Measurements from ENCODE around the gene MAN2B1. TPM values are rescaled to one million over a fixed set of nuclear protein-coding genes. Genes with fewer than 3 reads are reported as not detected.

MAN2B1 gene
- total and polyA plus RNA-seq, 2 experiments from 2014 or later, result 33.2 to 60.8 TPM

GRCh38 chr19:12617646-12618045 lies 48.9 kb downstream of the MAN2B1 start (continued):
- TF ChIP-seq POLR2AphosphoS5 (IDR thresholded peaks at IDR 0.05; ENCODE audit: low read depth), result no peak

- Histone ChIP-seq H3K9me2 (ENCODE audit: insufficient read depth) (no peaks in the 10 kb centered on the region), H3K27me3 (ENCODE audit: insufficient read depth) (no peaks in the 10 kb centered on the region), H3K79me2 (replicated peaks; ENCODE audit: insufficient read depth) (peaks cover 56% of the 10 kb centered on the region), H3K36me3 (ENCODE audit: insufficient read depth) (0 out of 2 replicates have a peak, but pooled peaks cover 7% of the 10 kb centered on the region), H3K4me1 (ENCODE audit: insufficient read depth) (no peaks in the 10 kb centered on the region), H3K4me2 (peak overlapping the region; percentile 59), H3K4me3 (peak overlapping the region; percentile 49), H2AFZ (no peak overlapping the region), H3K27ac (ENCODE audit: low read depth) (peak overlapping the region; percentile 45), H3F3A (replicated peaks; ENCODE audit: low read depth) (no peaks in the 10 kb centered on the region), H4K20me1 (replicated peaks; ENCODE audit: insufficient read depth) (peaks cover 6% of the 10 kb centered on the region)
- DNase-seq (ENCODE audit: low spot score) (peak; percentile 72), ATAC-seq (peak; percentile 66)
- H3K36me3 Mint-ChIP-seq (ENCODE audit: low read depth), result peaks cover 29% of the 10 kb centered on the region
- 0 out of 3 replicates have a peak, but pooled peaks cover 2% of the 10 kb centered on the region for H3K9me3 Mint-ChIP-seq
- H3K27me3 Mint-ChIP-seq (ENCODE audit: insufficient read depth, low read depth, poor library complexity), result peaks cover 16% of the 10 kb centered on the region
- peak overlapping the region; percentile 100 for H3K27ac Mint-ChIP-seq
- peak overlapping the region; percentile 100 for H3K4me3 Mint-ChIP-seq
- TF ChIP-seq, protein P1, sequence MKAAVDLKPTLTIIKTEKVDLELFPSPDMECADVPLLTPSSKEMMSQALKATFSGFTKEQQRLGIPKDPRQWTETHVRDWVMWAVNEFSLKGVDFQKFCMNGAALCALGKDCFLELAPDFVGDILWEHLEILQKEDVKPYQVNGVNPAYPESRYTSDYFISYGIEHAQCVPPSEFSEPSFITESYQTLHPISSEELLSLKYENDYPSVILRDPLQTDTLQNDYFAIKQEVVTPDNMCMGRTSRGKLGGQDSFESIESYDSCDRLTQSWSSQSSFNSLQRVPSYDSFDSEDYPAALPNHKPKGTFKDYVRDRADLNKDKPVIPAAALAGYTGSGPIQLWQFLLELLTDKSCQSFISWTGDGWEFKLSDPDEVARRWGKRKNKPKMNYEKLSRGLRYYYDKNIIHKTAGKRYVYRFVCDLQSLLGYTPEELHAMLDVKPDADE (IDR thresholded peaks at IDR 0.05), result peak; percentile 43; the same call in 1 of the 2 replicates
- TF ChIP-seq STAT1 (IDR thresholded peaks at IDR 0.05; ENCODE audit: unreplicated experiment), result no peak
- peaks cover 3% of the 10 kb centered on the region; the same call in 2 of the 3 replicates for H3K4me1 Mint-ChIP-seq
Observed at GRCh38 chr19:12611361-12611699, 55.2 kb downstream of the MAN2B1 start.

DNA sequence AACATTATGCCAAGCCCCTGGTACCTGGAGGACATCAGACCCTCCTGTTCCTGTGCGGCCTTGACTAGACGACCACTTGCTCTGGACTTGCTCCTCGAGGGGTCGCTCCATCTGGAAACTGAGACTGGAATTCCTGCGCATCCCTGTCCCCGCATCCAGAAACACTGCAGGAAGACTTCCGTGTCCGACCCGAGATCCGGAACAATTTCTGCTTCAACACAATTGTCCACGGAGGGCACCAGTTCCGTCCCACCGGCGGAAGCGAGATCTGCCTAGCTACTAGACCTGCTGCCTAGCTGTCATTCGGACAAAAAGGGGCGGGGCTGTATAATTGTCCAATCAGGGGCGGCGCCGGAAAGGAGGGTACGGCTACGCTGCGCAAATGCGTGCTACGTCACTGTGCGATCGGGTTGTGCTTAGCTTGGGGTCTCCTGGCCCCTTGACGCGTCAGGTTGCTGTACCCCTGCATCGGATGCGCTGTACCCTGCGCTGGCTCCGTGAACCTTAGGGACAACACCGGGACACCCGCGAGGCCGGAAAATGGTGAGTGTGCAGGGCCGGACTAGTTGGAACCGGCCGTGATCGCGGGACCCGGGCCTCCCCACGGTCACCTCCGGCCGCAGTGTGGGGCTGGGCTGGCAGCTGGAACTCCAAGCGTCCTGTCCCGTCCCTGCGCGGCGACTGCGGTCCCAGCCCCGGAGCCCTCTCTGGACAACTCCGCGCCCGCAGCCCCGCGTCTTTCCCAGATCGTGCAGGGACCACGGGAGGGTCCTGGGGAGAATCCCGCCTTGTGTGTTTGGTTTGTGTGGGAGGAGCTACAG lies 55.8 kb downstream of the MAN2B1 start, which contains the start of the genes ZNF490 and ZNF791:
Gene ZNF490 (minus strand): TSS at position 274 of the 821 bp plus-strand sequence. CDS start 133 bp downstream, at position 141.
Gene ZNF791 (plus strand): TSS at position 381 of the 821 bp plus-strand sequence. CDS start 160 bp downstream, at position 541.
- H3K4me1 Mint-ChIP-seq, result peaks cover 3% of the 10 kb centered on the region; the same call in 2 of the 3 replicates
- H3K27ac Mint-ChIP-seq, result peak within 1 kb of the TSS; percentile 100
- Histone ChIP-seq H3K4me1 (ENCODE audit: insufficient read depth) (no peaks in the 10 kb centered on the region), H3K79me2 (replicated peaks; ENCODE audit: insufficient read depth) (peaks cover 50% of the 10 kb centered on the region), H3K4me2 (peak within 1 kb of the TSS; percentile 66), H2AFZ (peak within 1 kb of the TSS; percentile 72), H3K9me2 (ENCODE audit: insufficient read depth) (no peaks in the 10 kb centered on the region), H3K36me3 (ENCODE audit: insufficient read depth) (0 out of 2 replicates have a peak, but pooled peaks cover 7% of the 10 kb centered on the region), H3K27me3 (ENCODE audit: insufficient read depth) (no peaks in the 10 kb centered on the region), H3K4me3 (peak within 1 kb of the TSS; percentile 49), H3K27ac (ENCODE audit: low read depth) (peak within 1 kb of the TSS; percentile 72), H4K20me1 (replicated peaks; ENCODE audit: insufficient read depth) (no peaks in the 10 kb centered on the region; the same call in none of the 2 replicates), H3F3A (replicated peaks; ENCODE audit: low read depth) (no peaks in the 10 kb centered on the region)
- peaks cover 12% of the 10 kb centered on the region for H3K27me3 Mint-ChIP-seq (ENCODE audit: insufficient read depth, low read depth, poor library complexity)
- DNase-seq (ENCODE audit: low spot score) (peak; percentile 100), ATAC-seq (peak; percentile 96)
- H3K9me3 Mint-ChIP-seq, result 0 out of 3 replicates have a peak, but pooled peaks cover 2% of the 10 kb centered on the region
- peak within 1 kb of the TSS; percentile 100 for H3K4me3 Mint-ChIP-seq
- peaks cover 23% of the 10 kb centered on the region for H3K36me3 Mint-ChIP-seq (ENCODE audit: low read depth)
- no peak for TF ChIP-seq STAT1 (IDR thresholded peaks at IDR 0.05; ENCODE audit: unreplicated experiment)
- no peak for TF ChIP-seq ZNF114 (CRISPR knock-in tag; IDR thresholded peaks at IDR 0.05)
- TF ChIP-seq, protein P2, sequence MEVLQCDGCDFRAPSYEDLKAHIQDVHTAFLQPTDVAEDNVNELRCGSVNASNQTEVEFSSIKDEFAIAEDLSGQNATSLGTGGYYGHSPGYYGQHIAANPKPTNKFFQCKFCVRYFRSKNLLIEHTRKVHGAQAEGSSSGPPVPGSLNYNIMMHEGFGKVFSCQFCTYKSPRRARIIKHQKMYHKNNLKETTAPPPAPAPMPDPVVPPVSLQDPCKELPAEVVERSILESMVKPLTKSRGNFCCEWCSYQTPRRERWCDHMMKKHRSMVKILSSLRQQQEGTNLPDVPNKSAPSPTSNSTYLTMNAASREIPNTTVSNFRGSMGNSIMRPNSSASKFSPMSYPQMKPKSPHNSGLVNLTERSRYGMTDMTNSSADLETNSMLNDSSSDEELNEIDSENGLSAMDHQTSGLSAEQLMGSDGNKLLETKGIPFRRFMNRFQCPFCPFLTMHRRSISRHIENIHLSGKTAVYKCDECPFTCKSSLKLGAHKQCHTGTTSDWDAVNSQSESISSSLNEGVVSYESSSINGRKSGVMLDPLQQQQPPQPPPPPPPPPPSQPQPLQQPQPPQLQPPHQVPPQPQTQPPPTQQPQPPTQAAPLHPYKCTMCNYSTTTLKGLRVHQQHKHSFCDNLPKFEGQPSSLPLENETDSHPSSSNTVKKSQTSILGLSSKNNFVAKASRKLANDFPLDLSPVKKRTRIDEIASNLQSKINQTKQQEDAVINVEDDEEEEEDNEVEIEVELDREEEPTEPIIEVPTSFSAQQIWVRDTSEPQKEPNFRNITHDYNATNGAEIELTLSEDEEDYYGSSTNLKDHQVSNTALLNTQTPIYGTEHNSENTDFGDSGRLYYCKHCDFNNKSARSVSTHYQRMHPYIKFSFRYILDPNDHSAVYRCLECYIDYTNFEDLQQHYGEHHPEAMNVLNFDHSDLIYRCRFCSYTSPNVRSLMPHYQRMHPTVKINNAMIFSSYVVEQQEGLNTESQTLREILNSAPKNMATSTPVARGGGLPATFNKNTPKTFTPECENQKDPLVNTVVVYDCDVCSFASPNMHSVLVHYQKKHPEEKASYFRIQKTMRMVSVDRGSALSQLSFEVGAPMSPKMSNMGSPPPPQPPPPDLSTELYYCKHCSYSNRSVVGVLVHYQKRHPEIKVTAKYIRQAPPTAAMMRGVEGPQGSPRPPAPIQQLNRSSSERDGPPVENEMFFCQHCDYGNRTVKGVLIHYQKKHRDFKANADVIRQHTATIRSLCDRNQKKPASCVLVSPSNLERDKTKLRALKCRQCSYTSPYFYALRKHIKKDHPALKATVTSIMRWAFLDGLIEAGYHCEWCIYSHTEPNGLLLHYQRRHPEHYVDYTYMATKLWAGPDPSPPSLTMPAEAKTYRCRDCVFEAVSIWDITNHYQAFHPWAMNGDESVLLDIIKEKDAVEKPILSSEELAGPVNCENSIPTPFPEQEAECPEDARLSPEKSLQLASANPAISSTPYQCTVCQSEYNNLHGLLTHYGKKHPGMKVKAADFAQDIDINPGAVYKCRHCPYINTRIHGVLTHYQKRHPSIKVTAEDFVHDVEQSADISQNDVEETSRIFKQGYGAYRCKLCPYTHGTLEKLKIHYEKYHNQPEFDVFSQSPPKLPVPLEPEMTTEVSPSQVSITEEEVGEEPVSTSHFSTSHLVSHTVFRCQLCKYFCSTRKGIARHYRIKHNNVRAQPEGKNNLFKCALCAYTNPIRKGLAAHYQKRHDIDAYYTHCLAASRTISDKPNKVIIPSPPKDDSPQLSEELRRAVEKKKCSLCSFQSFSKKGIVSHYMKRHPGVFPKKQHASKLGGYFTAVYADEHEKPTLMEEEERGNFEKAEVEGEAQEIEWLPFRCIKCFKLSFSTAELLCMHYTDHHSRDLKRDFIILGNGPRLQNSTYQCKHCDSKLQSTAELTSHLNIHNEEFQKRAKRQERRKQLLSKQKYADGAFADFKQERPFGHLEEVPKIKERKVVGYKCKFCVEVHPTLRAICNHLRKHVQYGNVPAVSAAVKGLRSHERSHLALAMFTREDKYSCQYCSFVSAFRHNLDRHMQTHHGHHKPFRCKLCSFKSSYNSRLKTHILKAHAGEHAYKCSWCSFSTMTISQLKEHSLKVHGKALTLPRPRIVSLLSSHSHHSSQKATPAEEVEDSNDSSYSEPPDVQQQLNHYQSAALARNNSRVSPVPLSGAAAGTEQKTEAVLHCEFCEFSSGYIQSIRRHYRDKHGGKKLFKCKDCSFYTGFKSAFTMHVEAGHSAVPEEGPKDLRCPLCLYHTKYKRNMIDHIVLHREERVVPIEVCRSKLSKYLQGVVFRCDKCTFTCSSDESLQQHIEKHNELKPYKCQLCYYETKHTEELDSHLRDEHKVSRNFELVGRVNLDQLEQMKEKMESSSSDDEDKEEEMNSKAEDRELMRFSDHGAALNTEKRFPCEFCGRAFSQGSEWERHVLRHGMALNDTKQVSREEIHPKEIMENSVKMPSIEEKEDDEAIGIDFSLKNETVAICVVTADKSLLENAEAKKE (CRISPR knock-in tag; IDR thresholded peaks at IDR 0.05), result no peak
- TF ChIP-seq JUNB (IDR thresholded peaks at IDR 0.05; ENCODE audit: unreplicated experiment), result no peak
- TF ChIP-seq, protein P1 (IDR thresholded peaks at IDR 0.05), result peak; percentile 43; the same call in 1 of the 2 replicates
- TF ChIP-seq EZH2 (IDR thresholded peaks at IDR 0.05; ENCODE audit: low read depth, unreplicated experiment), result no peak
- TF ChIP-seq EZH2phosphoT487 (IDR thresholded peaks at IDR 0.05; ENCODE audit: unreplicated experiment), result no peak
